Neural cell (in vitro differentiated cells): Measurements from ENCODE around the gene ADIPOQ. TPM values are rescaled to one million over a fixed set of nuclear protein-coding genes. Genes with fewer than 3 reads are reported as not detected.

Experiments
- H2AFZ ChIP-seq: fragments of 200-600, 300-800 bp; sonication (generic), shearing (Covaris generic); 2 replicates; pipeline ENCODE4 v1.6.0; 2014; ENCODE audit warnings: low read depth, mild to moderate bottlenecking, antibody characterized with exemption, low read length, moderate library complexity
- H3F3A ChIP-seq: fragments of 200-600 bp; shearing (Covaris generic); 2 replicates; pipeline ENCODE4 v1.6.1; 2016; ENCODE audit warnings: mild to moderate bottlenecking, moderate library complexity, mixed read lengths, antibody characterized with exemption, low read length; ENCODE audit not compliant: insufficient read depth, poor library complexity, severe bottlenecking
- H3K27ac ChIP-seq: fragments of 200-600, 300-800 bp; sonication (generic), shearing (Covaris generic); 2 replicates; pipeline ENCODE4 v1.5.1; 2014; ENCODE audit warnings: mild to moderate bottlenecking, low read length, moderate library complexity
- H3K27me3 ChIP-seq: fragments of 300-800, 200-600 bp; sonication (generic), shearing (Covaris generic); 2 replicates; pipeline ENCODE4 v1.6.0; 2014; ENCODE audit warnings: mild to moderate bottlenecking, low read depth, low read length, moderate library complexity; ENCODE audit not compliant: insufficient read depth
- H3K36me3 ChIP-seq: fragments of 300-800, 200-600 bp; sonication (generic), shearing (Covaris generic); 2 replicates; pipeline ENCODE4 v1.5.1; 2014; ENCODE audit warnings: mild to moderate bottlenecking, antibody characterized with exemption, low read length, moderate library complexity; ENCODE audit not compliant: insufficient read depth
- H3K4me2 ChIP-seq: fragments of 300-800, 200-600 bp; sonication (generic), shearing (Covaris generic); 2 replicates; pipeline ENCODE4 v1.6.0; 2014; ENCODE audit warnings: mild to moderate bottlenecking, low read length
- H3K4me3 ChIP-seq: fragments of 300-800, 200-600 bp; sonication (generic), shearing (Covaris generic); 2 replicates; pipeline ENCODE4 v1.5.1; 2014; ENCODE audit warnings: mild to moderate bottlenecking, low read length, moderate library complexity
- H3K79me2 ChIP-seq: fragments of 200-600 bp; shearing (Covaris generic); replicated peaks from 2 replicates; pipeline ENCODE4 v1.6.0; 2014; ENCODE audit warnings: mild to moderate bottlenecking, low read length, moderate library complexity; ENCODE audit not compliant: insufficient read depth
- H3K9ac ChIP-seq: fragments of 300-800, 200-600 bp; sonication (generic), shearing (Covaris generic); 2 replicates; pipeline ENCODE4 v1.6.1; 2016; ENCODE audit warnings: mild to moderate bottlenecking, low read length, mixed read lengths
- H3K9me2 ChIP-seq: fragments of 200-600 bp; shearing (Covaris generic); 2 replicates; pipeline ENCODE4 v1.6.1; 2016; ENCODE audit warnings: mild to moderate bottlenecking, low read length, mixed read lengths; ENCODE audit not compliant: insufficient read depth
- H3K9me3 ChIP-seq: fragments of 200-600, 300-800 bp; sonication (generic), shearing (Covaris generic); 2 replicates; pipeline ENCODE4 v1.6.1; 2016; ENCODE audit warnings: mild to moderate bottlenecking, mixed run types, low read length, moderate library complexity, mixed read lengths
- H4K20me1 ChIP-seq: fragments of 200-600 bp; shearing (Covaris generic); 2 replicates; pipeline ENCODE4 v1.6.1; 2016; ENCODE audit warnings: mild to moderate bottlenecking, mixed run types; ENCODE audit not compliant: insufficient read depth
- CTCF ChIP-seq: fragments of 450-650 bp; IDR thresholded peaks from 2 replicates; pipeline ENCODE4 v1.5.1; 2014; ENCODE audit warnings: antibody characterized with exemption, mild to moderate bottlenecking, moderate library complexity; ENCODE audit not compliant: poor library complexity, severe bottlenecking
- EP300 ChIP-seq: fragments of 450-650 bp; conservative IDR thresholded peaks from 2 replicates; pipeline ENCODE4 v1.6.1; 2014; ENCODE audit warnings: antibody characterized with exemption, mild to moderate bottlenecking, moderate library complexity; ENCODE audit not compliant: poor library complexity, severe bottlenecking
- EZH2 ChIP-seq: fragments of 200-600, 300-800 bp; shearing (Covaris generic), sonication (generic); IDR thresholded peaks from 2 replicates; pipeline ENCODE4 v1.6.1; 2014; ENCODE audit warnings: antibody characterized with exemption, low read length, borderline replicate concordance, mild to moderate bottlenecking; ENCODE audit not compliant: insufficient read depth, poor library complexity, severe bottlenecking
- MXI1 ChIP-seq: fragments of 450-650 bp; conservative IDR thresholded peaks from 2 replicates; pipeline ENCODE4 v1.6.1; 2014; ENCODE audit warnings: antibody characterized with exemption, mild to moderate bottlenecking; ENCODE audit not compliant: poor library complexity, severe bottlenecking
- POLR2AphosphoS5 ChIP-seq: IDR thresholded peaks from 2 replicates; pipeline ENCODE4 v1.6.1; 2012
- RAD21 ChIP-seq: fragments of 450-650 bp; conservative IDR thresholded peaks from 2 replicates; pipeline ENCODE4 v1.6.1; 2014; ENCODE audit warnings: antibody characterized with exemption, mild to moderate bottlenecking, moderate library complexity
- REST ChIP-seq: IDR thresholded peaks from 2 replicates; pipeline ENCODE4 v1.6.1; 2012; ENCODE audit warnings: borderline replicate concordance
- SMC3 ChIP-seq: fragments of 450-650 bp; conservative IDR thresholded peaks from 2 replicates; pipeline ENCODE4 v1.6.1; 2014; ENCODE audit warnings: antibody characterized with exemption, mild to moderate bottlenecking, moderate library complexity; ENCODE audit not compliant: poor library complexity
- TAF1 ChIP-seq: IDR thresholded peaks from 2 replicates; pipeline ENCODE4 v1.6.1; 2012; ENCODE audit warnings: low read depth
- polyA plus RNA-seq: library from polyadenylated mRNA; depleted of rRNA; stranded (reverse); fragments of >200 nt; gene quantifications from 2 replicates; pipeline ENCODE4 v1.2.3, GENCODE V29; 2014

ADIPOQ gene
- polyA plus RNA-seq, 1 donor from 2014 or later: not detected

- Histone ChIP-seq H3K27me3 (peaks cover 47% of the 10 kb centered on the region), H3K27ac (no peak overlapping the region), H3K9me3 (no peaks in the 10 kb centered on the region), H4K20me1 (no peaks in the 10 kb centered on the region), H3K4me2 (no peak overlapping the region), H3K9ac (no peak overlapping the region), H2AFZ (no peak overlapping the region), H3K79me2 (no peaks in the 10 kb centered on the region), H3K36me3 (no peaks in the 10 kb centered on the region), H3K9me2 (no peaks in the 10 kb centered on the region), H3K4me3 (no peak overlapping the region), H3F3A (no peaks in the 10 kb centered on the region)
- no peak for TF ChIP-seq EZH2
- no peak for TF ChIP-seq EP300
- TF ChIP-seq REST: no peak
- no peak for TF ChIP-seq POLR2AphosphoS5
- TF ChIP-seq MXI1: no peak
- TF ChIP-seq SMC3: no peak
- TF ChIP-seq RAD21: no peak
- TF ChIP-seq CTCF: no peak
- TF ChIP-seq TAF1: no peak
Observed at GRCh38 chr3:186825294-186825821, 17.2 kb upstream of the ADIPOQ start.

GRCh38 chr3:186825872-186826409 lies 16.6 kb upstream of the ADIPOQ start:
- Histone ChIP-seq H3K79me2 (no peaks in the 10 kb centered on the region), H4K20me1 (no peaks in the 10 kb centered on the region), H3K9ac (no peak overlapping the region), H3K36me3 (no peaks in the 10 kb centered on the region), H3K27me3 (peaks cover 52% of the 10 kb centered on the region), H2AFZ (no peak overlapping the region), H3K9me2 (no peaks in the 10 kb centered on the region), H3K9me3 (no peaks in the 10 kb centered on the region), H3K27ac (no peak overlapping the region), H3F3A (no peaks in the 10 kb centered on the region), H3K4me2 (no peak overlapping the region), H3K4me3 (peak overlapping the region; percentile 74)
- no peak for TF ChIP-seq TAF1
- no peak for TF ChIP-seq RAD21
- TF ChIP-seq SMC3: no peak
- no peak for TF ChIP-seq POLR2AphosphoS5
- no peak for TF ChIP-seq EP300
- TF ChIP-seq CTCF: no peak
- no peak for TF ChIP-seq MXI1
- TF ChIP-seq EZH2: no peak
- no peak for TF ChIP-seq REST
